ENCODE results near the gene B4GALT5.
A peak's percentile ranks its signal among the peaks of the same experiment; 100 is the strongest.
"Not testable (repeated sequence)": the region's sequence is repeated elsewhere in the genome, so short reads cannot be mapped to it uniquely, and the experiment has no call there.

The B4GALT5 gene

GRCh38 chr20:49615401-49616153 lies 98.1 kb downstream of the B4GALT5 start:
- no peak overlapping the region for H3K4me3 ChIP-seq (ENCODE audit: low read depth, low read length)
- no peak for DNase-seq (ENCODE audit: low read depth)
- TF ChIP-seq CTCF (conservative IDR thresholded peaks at IDR 0.05; ENCODE audit: low read depth, low read length): no peak

- not testable (repeated sequence) for H3K4me3 ChIP-seq (ENCODE audit: low read depth, low read length)
These were observed 98.7 kb downstream of the B4GALT5 start for GRCh38 chr20:49615051-49615400.

GRCh38 chr20:49614338-49615050 lies 99.2 kb downstream of the B4GALT5 start:
- TF ChIP-seq CTCF (conservative IDR thresholded peaks at IDR 0.05; ENCODE audit: low read depth, low read length): no peak
- no peak overlapping the region for H3K4me3 ChIP-seq (ENCODE audit: low read depth, low read length)
- DNase-seq (ENCODE audit: low read depth): no peak

More at GRCh38 chr20:49615051-49615400, 98.7 kb downstream of the B4GALT5 start:
- DNase-seq (ENCODE audit: low read depth): not testable (repeated sequence)

DNA sequence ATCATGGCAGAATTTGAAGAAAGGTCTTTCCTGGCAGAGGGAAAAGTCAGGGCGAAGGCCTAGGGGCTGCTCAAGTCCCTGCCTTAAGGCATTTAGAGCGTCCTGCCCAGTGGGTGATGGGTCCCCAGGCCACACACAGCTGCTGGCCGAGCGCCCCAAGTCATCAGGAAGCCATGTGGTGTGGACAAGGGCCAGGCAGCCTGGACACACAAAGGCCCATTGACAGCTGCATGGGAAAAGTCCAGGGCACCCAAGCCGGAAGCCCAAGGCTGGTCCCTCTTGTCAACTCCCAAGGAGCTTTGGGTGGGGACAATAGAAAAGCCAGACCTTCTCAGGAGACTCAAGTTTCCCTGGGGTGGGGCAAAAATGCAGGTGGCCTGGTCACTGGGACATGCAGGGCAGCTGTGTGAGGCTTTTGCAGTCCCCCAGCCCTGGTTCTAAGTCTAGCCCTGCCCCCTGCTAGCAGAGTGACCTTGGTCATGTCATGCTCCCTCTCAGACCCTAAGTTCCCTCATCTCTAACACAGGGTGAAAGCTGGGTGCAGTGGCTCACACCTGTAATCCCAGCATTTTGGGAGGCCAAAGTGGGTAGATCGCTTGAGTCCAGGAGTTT lies 101.4 kb downstream of the B4GALT5 start:
- no peak overlapping the region for H3K4me3 ChIP-seq (ENCODE audit: low read depth, low read length)
- no peak for TF ChIP-seq CTCF (conservative IDR thresholded peaks at IDR 0.05; ENCODE audit: low read depth, low read length)
- no peak for DNase-seq (ENCODE audit: low read depth)

DNA sequence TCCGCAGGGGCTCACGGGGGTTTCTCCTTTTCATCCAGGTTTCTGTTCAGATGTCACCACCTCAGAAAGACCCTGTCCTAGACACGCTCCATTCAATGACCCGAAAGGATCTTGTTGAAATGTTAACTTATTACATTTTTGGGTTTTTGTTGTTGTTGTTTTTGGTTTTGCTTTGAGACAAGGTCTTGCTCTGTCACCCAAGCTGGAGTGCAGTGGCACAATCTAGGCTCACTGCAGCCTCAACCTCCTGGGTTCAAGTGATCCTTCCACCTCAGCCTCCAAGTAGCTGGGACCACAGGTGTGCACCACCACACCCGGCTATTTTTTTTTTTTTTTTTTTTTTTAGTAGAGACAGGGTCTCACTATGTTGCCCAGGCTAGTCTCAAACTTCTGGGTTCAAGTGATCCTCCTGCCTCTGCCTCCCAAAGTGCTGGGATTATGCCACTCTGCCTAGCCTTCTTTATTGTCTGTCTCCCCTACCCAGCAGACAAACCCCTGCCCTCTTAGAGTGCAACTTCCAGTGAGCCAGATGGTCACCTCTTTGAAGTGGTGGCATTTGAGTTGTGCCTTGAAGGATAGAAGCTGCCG lies 102.0 kb downstream of the B4GALT5 start:
- H3K4me3 ChIP-seq (ENCODE audit: low read depth, low read length); DNase-seq (ENCODE audit: low read depth): not testable (repeated sequence)

GRCh38 chr20:49610691-49611538 lies 102.8 kb downstream of the B4GALT5 start:
- peak; percentile 37 for DNase-seq (ENCODE audit: low read depth)
- H3K4me3 ChIP-seq (ENCODE audit: low read depth, low read length): peak overlapping the region; percentile 35
- TF ChIP-seq CTCF (conservative IDR thresholded peaks at IDR 0.05; ENCODE audit: low read depth, low read length): peak; percentile 85

GRCh38 chr20:49608752-49609670 lies 104.7 kb downstream of the B4GALT5 start:
- peak; percentile 95 for TF ChIP-seq CTCF (conservative IDR thresholded peaks at IDR 0.05; ENCODE audit: low read depth, low read length)
- no peak overlapping the region for H3K4me3 ChIP-seq (ENCODE audit: low read depth, low read length)
- DNase-seq (ENCODE audit: low read depth): peak; percentile 59

Data from choroid plexus epithelial cell (primary cell).